SH-SY5Y (cell line): ENCODE measurements around the gene MTHFD1L.

Source experiments
- GATA2 ChIP-seq: IDR thresholded peaks from 2 replicates; pipeline ENCODE4 v1.6.1; 2011; ENCODE audit warnings: mild to moderate bottlenecking, low read depth, low read length
- GATA3 ChIP-seq: IDR thresholded peaks from 2 replicates; pipeline ENCODE4 v1.6.1; 2011; ENCODE audit warnings: low read depth, mild to moderate bottlenecking, low read length, moderate library complexity

DNA sequence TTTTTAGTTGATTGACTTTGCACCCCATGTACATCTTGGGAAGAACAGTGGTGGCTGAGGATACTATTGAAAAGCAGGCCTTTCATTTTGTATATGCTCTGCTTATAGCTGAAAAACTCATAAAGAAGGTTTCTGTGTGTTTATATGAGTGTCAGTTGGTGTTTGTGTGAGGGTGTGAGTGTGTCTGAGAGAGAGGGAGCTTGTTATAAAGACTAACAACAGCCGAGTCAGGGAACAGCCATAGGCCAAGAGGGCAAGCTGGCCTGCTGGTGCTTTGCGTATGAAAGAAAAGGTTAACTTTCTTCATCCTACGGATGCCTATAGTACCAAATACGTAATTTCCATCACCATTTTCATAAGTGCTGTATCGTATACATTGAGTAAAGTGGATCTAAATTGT lies 88.3 kb downstream of the MTHFD1L start:
- no peak for TF ChIP-seq GATA2
- no peak for TF ChIP-seq GATA3
